ENCODE results near the gene KIAA1549.

- no peak for TF ChIP-seq CTCF (IDR thresholded peaks at IDR 0.05)
- TF ChIP-seq POLR2A (IDR thresholded peaks at IDR 0.05): no peak
Observed at GRCh38 chr7:138945154-138945553, 36.0 kb downstream of the KIAA1549 start.

All from stomach (tissue), 4 donors.